ENCODE measurements around the gene PLA2G6. TPM values are rescaled to one million over a fixed set of nuclear protein-coding genes. Genes with fewer than 3 reads are reported as not detected.

PLA2G6 gene
- total and polyA plus RNA-seq, 2 of the 4 experiments (the other 2 are of a cell fraction) = 6.1 to 10.3 TPM

DNA sequence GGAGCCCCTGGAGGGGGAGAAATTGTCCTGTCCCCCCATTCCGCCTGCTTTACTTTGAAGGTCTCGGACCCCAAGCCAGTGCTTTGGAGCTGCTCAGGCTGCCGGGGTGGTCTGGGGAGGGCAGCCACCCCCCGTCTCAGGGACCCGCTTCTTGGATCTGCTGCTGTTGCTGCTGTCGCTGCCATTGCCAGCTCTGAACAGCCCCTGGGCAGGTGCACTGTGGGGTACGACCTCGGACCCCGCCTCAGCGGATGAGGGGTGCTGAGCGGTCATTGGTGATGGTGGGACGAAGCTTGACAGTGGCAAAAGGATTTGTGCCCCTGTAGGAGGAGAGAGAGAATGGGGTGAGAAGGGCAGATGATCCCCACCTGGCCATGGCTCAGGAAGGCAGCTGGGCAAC is 96.6 kb downstream of the PLA2G6 start:
- Histone ChIP-seq H2AFZ (replicated peaks; ENCODE audit: low read length, poor library complexity) (no peak overlapping the region), H4K20me1 (ENCODE audit: insufficient read depth, low read length) (no peaks in the 10 kb centered on the region; the same call in 1 of the 2 replicates), H3K4ac (ENCODE audit: low read depth, low read length) (no peak overlapping the region), H2BK15ac (ENCODE audit: low read depth, low read length) (no peak overlapping the region), H3K4me1 (ENCODE audit: control insufficient read depth, insufficient read depth, low read length) (peaks cover 2% of the 10 kb centered on the region; the same call in 1 of the 2 replicates), H3K18ac (ENCODE audit: low read depth, low read length) (no peak overlapping the region), H2AK9ac (replicated peaks; ENCODE audit: low read depth, low read length, poor library complexity) (no peak overlapping the region), H3K9me1 (ENCODE audit: insufficient read depth, low read length) (0 out of 2 replicates have a peak, but pooled peaks cover 6% of the 10 kb centered on the region), H4K5ac (ENCODE audit: low read depth, low read length) (no peak overlapping the region), H4K8ac (ENCODE audit: low read depth in 2 of 2, low read length in 2 of 2) (no peak overlapping the region), H2BK120ac (ENCODE audit: low read depth, low read length) (no peak overlapping the region), H3K27me3 (ENCODE audit: control insufficient read depth, insufficient read depth, low read length) (peaks cover 53% of the 10 kb centered on the region), H3K9ac (ENCODE audit: low read depth, low read length) (no peak overlapping the region), H2BK20ac (ENCODE audit: low read depth, low read length) (no peak overlapping the region), H3K36me3 (ENCODE audit: control insufficient read depth, insufficient read depth, low read length) (no peaks in the 10 kb centered on the region), H2BK5ac (ENCODE audit: low read depth, low read length, poor library complexity, severe bottlenecking) (no peak overlapping the region), H3K14ac (replicated peaks; ENCODE audit: low read depth, low read length) (no peak overlapping the region), H3K56ac (ENCODE audit: extremely low read depth, insufficient read depth, low read length) (no peak overlapping the region), H3K79me1 (ENCODE audit: low read depth in 1 of 2, low read length in 2 of 2) (no peaks in the 10 kb centered on the region), H3K27ac (ENCODE audit: insufficient read depth, low read length) (no peak overlapping the region), H2AK5ac (ENCODE audit: low read depth, low read length) (no peak overlapping the region), H4K91ac (ENCODE audit: insufficient read depth, low read depth, low read length) (no peak overlapping the region), H3K23ac (ENCODE audit: low read depth, low read length) (no peak overlapping the region), H3K4me3 (ENCODE audit: insufficient read depth, low read depth, low read length) (no peak overlapping the region), H3K4me2 (ENCODE audit: low read depth, low read length) (no peak overlapping the region), H3K9me3 (ENCODE audit: control insufficient read depth, insufficient read depth, low read length) (no peaks in the 10 kb centered on the region)
- intact Hi-C loops (cut with micrococcal nuclease) (no loop called here), dilution Hi-C loops (cut with HindIII; ENCODE audit: low sequenced_read_pairs, unreplicated experiment) (no loop called here), in situ Hi-C loops (cut with MboI; ENCODE audit: low sequenced_read_pairs) (no loop called here)
- no TSS peak for BruUV-seq (replicated peaks)
- CTCF ChIA-PET = no interaction called here
- POLR2A ChIA-PET (ENCODE audit: unreplicated experiment) = no interaction called here
- TF ChIP-seq POLR2A (IDR thresholded peaks at IDR 0.05; ENCODE audit: low read depth, low read length) = no peak
- TF ChIP-seq RCOR1 (IDR thresholded peaks at IDR 0.05; ENCODE audit: insufficient replicate concordance, low read length) = no peak
- no peak for TF ChIP-seq NFE2L2 (IDR thresholded peaks at IDR 0.05; ENCODE audit: low read depth, low read length)
- TF ChIP-seq RFX5 (IDR thresholded peaks at IDR 0.05; ENCODE audit: low read depth, low read length) = no peak
- TF ChIP-seq SMC3 (IDR thresholded peaks at IDR 0.05; ENCODE audit: low read depth, low read length) = no peak
- TF ChIP-seq MAZ (IDR thresholded peaks at IDR 0.05; ENCODE audit: borderline replicate concordance, low read depth, low read length) = no peak
- TF ChIP-seq MXI1 (IDR thresholded peaks at IDR 0.05; ENCODE audit: borderline replicate concordance, low read depth, low read length) = no peak
- TF ChIP-seq MAFK (IDR thresholded peaks at IDR 0.05; ENCODE audit: low read depth, low read length) = no peak
- no peak for TF ChIP-seq CEBPB (IDR thresholded peaks at IDR 0.05; ENCODE audit: low read depth, low read length)
- TF ChIP-seq, protein P1, sequence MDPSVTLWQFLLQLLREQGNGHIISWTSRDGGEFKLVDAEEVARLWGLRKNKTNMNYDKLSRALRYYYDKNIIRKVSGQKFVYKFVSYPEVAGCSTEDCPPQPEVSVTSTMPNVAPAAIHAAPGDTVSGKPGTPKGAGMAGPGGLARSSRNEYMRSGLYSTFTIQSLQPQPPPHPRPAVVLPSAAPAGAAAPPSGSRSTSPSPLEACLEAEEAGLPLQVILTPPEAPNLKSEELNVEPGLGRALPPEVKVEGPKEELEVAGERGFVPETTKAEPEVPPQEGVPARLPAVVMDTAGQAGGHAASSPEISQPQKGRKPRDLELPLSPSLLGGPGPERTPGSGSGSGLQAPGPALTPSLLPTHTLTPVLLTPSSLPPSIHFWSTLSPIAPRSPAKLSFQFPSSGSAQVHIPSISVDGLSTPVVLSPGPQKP (IDR thresholded peaks at IDR 0.05; ENCODE audit: borderline replicate concordance, low read depth, low read length) = no peak
- no peak for TF ChIP-seq BHLHE40 (IDR thresholded peaks at IDR 0.05; ENCODE audit: low read depth, low read length)
- no peak for TF ChIP-seq CTCF (conservative IDR thresholded peaks at IDR 0.05; ENCODE audit: low read depth, low read length)
- no peak for TF ChIP-seq USF2 (IDR thresholded peaks at IDR 0.05; ENCODE audit: low read depth, low read length)
- no peak for TF ChIP-seq CHD1 (IDR thresholded peaks at IDR 0.05; ENCODE audit: low read depth, low read length)
- no peak for TF ChIP-seq FOS (IDR thresholded peaks at IDR 0.05; ENCODE audit: low read depth, low read length)
- no peak for TF ChIP-seq RAD21 (IDR thresholded peaks at IDR 0.05; ENCODE audit: low read length)
- 77% methylated on average over 4 of the region's 12 CpGs; no CpG with 5 or more reads in 1 of the 2 experiments for WGBS, 2 experiments (ENCODE audit: extremely low coverage in 2 of 2, insufficient read length in 1 of 2)
- ATAC-seq (ENCODE audit: low read depth) (no peak), DNase-seq (no peak)

All from IMR-90 (cell line).